HCT116 (cell line): ENCODE data around the gene AMT. TPM values are rescaled to one million over a fixed set of nuclear protein-coding genes. Genes with fewer than 3 reads are reported as not detected.
"Not testable (repeated sequence)": the region's sequence is repeated elsewhere in the genome, so short reads cannot be mapped to it uniquely, and the experiment has no call there.

Source experiments
- ATAC-seq: fragments of 200-7000 bp; cut with Tn5 transposase; 2 replicates; pipeline ENCODE4 v1.9.1; 2020; ENCODE audit warnings: mild to moderate bottlenecking, moderate library complexity
- BruUV-seq: library from RNA; stranded (reverse); fragments of 400-500 nt; replicated peaks from 2 replicates; lab custom pipeline; 2021; lab: Mats Ljungman, UMichigan
- CTCF ChIA-PET: fragments of 300-600 bp; sonication (Branson Sonifier 250); formaldehyde crosslinking; loops from one replicate; lab custom pipeline; 2021; ENCODE audit warnings: antibody characterized with exemption; lab: Charles Lee
- POLR2A ChIA-PET: fragments of 300-600, 350-600 bp; sonication (Branson Sonifier 250); formaldehyde crosslinking; loops from one replicate; lab custom pipeline; 2021; ENCODE audit warnings: antibody characterized with exemption; lab: Charles Lee
- RAD21 ChIA-PET, 2 experiments: fragments of 300-600 bp; sonication (Branson Sonifier 250); formaldehyde crosslinking; loops; one replicate each; lab custom pipeline; 2023; ENCODE audit warnings: low total read pairs in 2 of 2; ENCODE audit not compliant: uncharacterized antibody in 2 of 2, unreplicated experiment in 2 of 2, low non-redundant PET in 1 of 2; lab: Charles Lee
- DNase-seq: peaks from one replicate; pipeline ENCODE4 v3.0.0-alpha.2; 2010; ENCODE audit warnings: low read depth, low spot score
- H2AFZ ChIP-seq: fragments of 200-600 bp; shearing (Covaris generic), sonication (generic); 2 replicates; pipeline ENCODE4 v1.6.1; 2017; ENCODE audit warnings: low read depth, mixed run types, mixed read lengths, antibody characterized with exemption, low read length; ENCODE audit not compliant: poor library complexity, severe bottlenecking
- H3K27ac ChIP-seq: 2 replicates; pipeline ENCODE4 v1.5.1; 2012; ENCODE audit warnings: low read depth, low read length
- H3K27me3 ChIP-seq: fragments of 200-600 bp; sonication (generic); 2 replicates; pipeline ENCODE4 v1.6.1; 2016; ENCODE audit warnings: mixed run types, low read length, mixed read lengths; ENCODE audit not compliant: insufficient read depth
- H3K36me3 ChIP-seq, 2 experiments: fragments of 200-500 bp in 1 of 2; fragments of 200-600 bp in 1 of 2; sonication (Bioruptor generic) in 1 of 2; sonication (generic) in 1 of 2; 2 replicates each; pipeline versions ENCODE4 v1.5.1 to v1.6.1; 2014 to 2016; ENCODE audit warnings: low read length in 2 of 2, inconsistent platforms in 1 of 2, mixed read lengths in 1 of 2, mixed run types in 1 of 2; ENCODE audit not compliant: insufficient read depth in 2 of 2, control insufficient read depth in 1 of 2
- H3K4me1 ChIP-seq, 2 experiments: fragments of 200-600 bp in 1 of 2; sonication (generic) in 1 of 2; 2 replicates each; pipeline versions ENCODE4 v1.5.1 to v1.6.1; 2012 to 2017; ENCODE audit warnings: low read length in 2 of 2, inconsistent platforms in 1 of 2, mild to moderate bottlenecking in 1 of 2, mixed read lengths in 1 of 2, mixed run types in 1 of 2, moderate library complexity in 1 of 2; ENCODE audit not compliant: insufficient read depth in 2 of 2, control insufficient read depth in 1 of 2
- H3K4me2 ChIP-seq: fragments of 200-600 bp; sonication (generic); 2 replicates; pipeline ENCODE4 v1.6.1; 2017; ENCODE audit warnings: mixed run types, low read length, mixed read lengths
- H3K4me3 ChIP-seq, 2 experiments: fragments of 200-600 bp in 1 of 2; sonication (generic) in 1 of 2; replicated peaks in 1 of 2; 2 replicates each; pipeline ENCODE4 v1.5.1; 2011 to 2016; ENCODE audit warnings: low read length in 2 of 2, control low read depth in 1 of 2, low read depth in 1 of 2, mild to moderate bottlenecking in 1 of 2, mixed read lengths in 1 of 2, mixed run types in 1 of 2
- H3K79me2 ChIP-seq: fragments of 200-600 bp; sonication (generic); 2 replicates; pipeline ENCODE4 v1.6.1; 2017; ENCODE audit warnings: mild to moderate bottlenecking, mixed run types, low read length, moderate library complexity, mixed read lengths; ENCODE audit not compliant: insufficient read depth
- H3K9ac ChIP-seq: fragments of 200-600 bp; sonication (generic); 2 replicates; pipeline ENCODE4 v1.6.1; 2016; ENCODE audit warnings: low read length, mixed read lengths
- H3K9me2 ChIP-seq: fragments of 200-600 bp; sonication (generic), shearing (Covaris generic); 2 replicates; pipeline ENCODE4 v1.6.1; 2017; ENCODE audit warnings: mixed run types, mild to moderate bottlenecking, moderate library complexity; ENCODE audit not compliant: insufficient read depth
- H3K9me3 ChIP-seq, 2 experiments: fragments of 200-500 bp in 1 of 2; fragments of 200-600 bp in 1 of 2; sonication (Bioruptor generic) in 1 of 2; sonication (generic) in 1 of 2; 2 replicates each; pipeline ENCODE4 v1.6.1; 2014 to 2017; ENCODE audit warnings: low read length in 2 of 2, mixed read lengths in 2 of 2, inconsistent platforms in 1 of 2, low read depth in 1 of 2, mild to moderate bottlenecking in 1 of 2, mixed run types in 1 of 2, moderate library complexity in 1 of 2; ENCODE audit not compliant: control insufficient read depth in 1 of 2, insufficient read depth in 1 of 2
- H4K20me1 ChIP-seq: fragments of 200-600 bp; sonication (generic), shearing (Covaris generic); 2 replicates; pipeline ENCODE4 v1.6.1; 2017; ENCODE audit warnings: mixed run types, mild to moderate bottlenecking, moderate library complexity; ENCODE audit not compliant: insufficient read depth
- EZH2 ChIP-seq: fragments of 200-600 bp; sonication (generic); IDR thresholded peaks from 2 replicates; pipeline ENCODE4 v1.6.1; 2017; ENCODE audit warnings: antibody characterized with exemption, mixed run types
- FOSL1 ChIP-seq: IDR thresholded peaks from 2 replicates; pipeline ENCODE4 v1.6.1; 2012; ENCODE audit warnings: low read depth
- JUND ChIP-seq: IDR thresholded peaks from 2 replicates; pipeline ENCODE4 v1.6.1; 2012
- RAD21 ChIP-seq: IDR thresholded peaks from 2 replicates; pipeline ENCODE4 v1.6.1; 2012; ENCODE audit warnings: low read depth, mild to moderate bottlenecking
- SRF ChIP-seq: IDR thresholded peaks from 2 replicates; pipeline ENCODE4 v1.6.1; 2012; ENCODE audit warnings: low read depth
- intact Hi-C: fragments of 100-400 bp; cut with micrococcal nuclease; formaldehyde crosslinking; loops from 2 replicates; pipeline ENCODE4 v1.10.0; 2022
- total RNA-seq: library from RNA; stranded (reverse); gene quantifications from one replicate; pipeline ENCODE4 v1.2.1, GENCODE V29; 2021; ENCODE audit not compliant: unreplicated experiment
- TF ChIP-seq, protein P1 (sequence below): IDR thresholded peaks from 2 replicates; pipeline ENCODE4 v1.6.1; 2011; ENCODE audit warnings: mild to moderate bottlenecking, low read length, moderate library complexity; ENCODE audit not compliant: insufficient replicate concordance; ENCODE audit errors: extremely low read depth

AMT gene
- total RNA-seq, 1 experiment from 2014 or later, result 4.8 TPM

DNA sequence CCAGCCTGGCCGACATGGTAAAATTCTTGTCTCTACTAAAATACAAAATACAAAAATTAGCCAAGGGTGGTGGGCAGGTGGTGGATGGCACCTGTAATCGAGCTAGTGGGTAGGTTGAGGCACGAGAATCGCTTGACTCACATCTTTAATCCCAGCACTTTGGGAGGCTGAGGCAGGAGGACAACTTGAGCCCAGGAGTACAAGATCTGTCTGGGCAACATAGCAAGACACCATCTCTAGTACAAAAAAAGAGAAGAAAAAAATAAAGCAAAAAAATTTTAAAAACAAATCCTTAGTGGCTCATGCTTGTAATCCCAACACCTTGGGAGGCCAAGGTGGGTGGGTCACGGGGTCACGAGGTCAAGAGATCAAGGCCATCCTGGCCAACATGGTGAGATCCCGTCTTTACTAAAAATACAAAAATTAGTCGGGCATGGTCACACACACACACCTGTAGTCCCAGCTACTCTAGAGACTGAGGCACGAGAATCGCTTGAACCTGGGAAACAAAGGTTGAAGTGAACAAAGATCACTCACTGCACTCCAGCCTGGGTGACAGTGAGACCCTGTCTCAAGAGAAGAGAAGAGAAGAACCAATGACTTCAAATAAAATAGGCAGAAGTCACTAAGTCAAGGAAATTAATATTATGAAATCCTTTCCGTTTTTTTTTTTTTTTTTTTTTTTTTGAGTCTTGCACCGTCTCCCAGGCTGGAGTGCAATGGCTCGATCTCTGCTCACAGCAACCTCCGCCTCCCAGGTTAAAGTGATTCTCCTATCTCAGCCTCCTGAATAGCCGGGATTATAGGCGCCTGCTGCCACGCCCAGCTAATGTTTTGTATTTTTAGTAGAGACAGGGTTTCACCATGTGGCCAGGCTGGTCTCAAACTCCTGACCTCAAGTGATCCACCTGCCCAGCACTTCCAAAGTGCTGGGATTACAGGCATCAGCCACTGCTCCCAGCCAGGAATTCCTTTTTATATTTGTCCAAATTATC is 15.4 kb downstream of the AMT start (continued):
- TF ChIP-seq, protein P1, sequence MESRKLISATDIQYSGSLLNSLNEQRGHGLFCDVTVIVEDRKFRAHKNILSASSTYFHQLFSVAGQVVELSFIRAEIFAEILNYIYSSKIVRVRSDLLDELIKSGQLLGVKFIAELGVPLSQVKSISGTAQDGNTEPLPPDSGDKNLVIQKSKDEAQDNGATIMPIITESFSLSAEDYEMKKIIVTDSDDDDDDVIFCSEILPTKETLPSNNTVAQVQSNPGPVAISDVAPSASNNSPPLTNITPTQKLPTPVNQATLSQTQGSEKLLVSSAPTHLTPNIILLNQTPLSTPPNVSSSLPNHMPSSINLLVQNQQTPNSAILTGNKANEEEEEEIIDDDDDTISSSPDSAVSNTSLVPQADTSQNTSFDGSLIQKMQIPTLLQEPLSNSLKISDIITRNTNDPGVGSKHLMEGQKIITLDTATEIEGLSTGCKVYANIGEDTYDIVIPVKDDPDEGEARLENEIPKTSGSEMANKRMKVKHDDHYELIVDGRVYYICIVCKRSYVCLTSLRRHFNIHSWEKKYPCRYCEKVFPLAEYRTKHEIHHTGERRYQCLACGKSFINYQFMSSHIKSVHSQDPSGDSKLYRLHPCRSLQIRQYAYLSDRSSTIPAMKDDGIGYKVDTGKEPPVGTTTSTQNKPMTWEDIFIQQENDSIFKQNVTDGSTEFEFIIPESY, result no peak
- no peak for TF ChIP-seq EZH2
- no peak for TF ChIP-seq JUND
- TF ChIP-seq FOSL1, result no peak
- no peak for TF ChIP-seq RAD21
- no peak for TF ChIP-seq SRF

DNA sequence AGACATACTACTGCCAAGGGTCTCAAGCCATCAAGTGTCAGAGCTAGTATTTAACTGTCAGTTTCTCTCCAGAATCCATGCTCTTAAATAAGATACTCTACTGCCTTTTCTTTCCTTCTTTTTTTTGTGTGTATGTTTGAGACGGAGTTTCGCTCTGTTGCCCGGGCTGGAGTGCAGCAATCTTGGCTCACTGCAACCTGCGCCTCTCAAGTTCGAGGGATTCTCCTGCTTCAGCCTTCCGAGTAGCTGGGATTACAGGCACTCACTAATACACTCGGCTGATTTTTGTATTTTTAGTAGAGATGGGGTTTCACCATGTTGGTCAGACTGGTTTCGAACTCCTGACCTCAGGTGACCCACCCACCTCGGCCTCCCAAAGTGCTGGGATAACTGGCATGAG is 16.7 kb downstream of the AMT start:
- peaks cover 54% of the 10 kb centered on the region; the same call in 1 of the 2 replicates for H4K20me1 ChIP-seq
- DNase-seq, BruUV-seq, H3K9me2 ChIP-seq, H3K27me3 ChIP-seq, CTCF ChIA-PET, H3K27ac ChIP-seq, H3K4me2 ChIP-seq, intact Hi-C loops, ATAC-seq, H3K9me3 ChIP-seq, H3K4me3 ChIP-seq, POLR2A ChIA-PET, H3K36me3 ChIP-seq, H3K9ac ChIP-seq, H2AFZ ChIP-seq: not testable (repeated sequence)
- peaks cover 100% of the 10 kb centered on the region for H3K79me2 ChIP-seq
- H3K4me1 ChIP-seq, result peaks cover 30 to 41% of the 10 kb centered on the region in 2 experiments; a peak in 3 of 4 replicates
- RAD21 ChIA-PET, result interaction anchor here in 1 of 2 experiments (0.6 kb wide), 1 partner anchor 44 kb away, joined by 6 read pairs; no protein-coding TSS in a partner anchor
